Measurements from ENCODE around the gene FAU.

- no peak for TF ChIP-seq RFX5 (IDR thresholded peaks at IDR 0.05)
- no peak for TF ChIP-seq CTCF (IDR thresholded peaks at IDR 0.05)
- TF ChIP-seq POLR2A (IDR thresholded peaks at IDR 0.05; ENCODE audit: low read length) = no peak
- no peak for TF ChIP-seq EP300 (IDR thresholded peaks at IDR 0.05)
- TF ChIP-seq, protein P1, sequence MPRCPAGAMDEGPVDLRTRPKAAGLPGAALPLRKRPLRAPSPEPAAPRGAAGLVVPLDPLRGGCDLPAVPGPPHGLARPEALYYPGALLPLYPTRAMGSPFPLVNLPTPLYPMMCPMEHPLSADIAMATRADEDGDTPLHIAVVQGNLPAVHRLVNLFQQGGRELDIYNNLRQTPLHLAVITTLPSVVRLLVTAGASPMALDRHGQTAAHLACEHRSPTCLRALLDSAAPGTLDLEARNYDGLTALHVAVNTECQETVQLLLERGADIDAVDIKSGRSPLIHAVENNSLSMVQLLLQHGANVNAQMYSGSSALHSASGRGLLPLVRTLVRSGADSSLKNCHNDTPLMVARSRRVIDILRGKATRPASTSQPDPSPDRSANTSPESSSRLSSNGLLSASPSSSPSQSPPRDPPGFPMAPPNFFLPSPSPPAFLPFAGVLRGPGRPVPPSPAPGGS (IDR thresholded peaks at IDR 0.05) = no peak
These were observed 4.8 kb upstream of the FAU start for GRCh38 chr11:65126624-65127274.

Measured in A549 (cell line).